ENCODE data around the gene EXD3. TPM values are rescaled to one million over a fixed set of nuclear protein-coding genes. Genes with fewer than 3 reads are reported as not detected.
"Not testable (repeated sequence)": the region's sequence is repeated elsewhere in the genome, so short reads cannot be mapped to it uniquely, and the experiment has no call there.

EXD3 gene
- 14.3 and 72.1 TPM in 2 replicates for total RNA-seq
- 32.3 and 52.4 TPM in 2 replicates for polyA plus RNA-seq

DNA sequence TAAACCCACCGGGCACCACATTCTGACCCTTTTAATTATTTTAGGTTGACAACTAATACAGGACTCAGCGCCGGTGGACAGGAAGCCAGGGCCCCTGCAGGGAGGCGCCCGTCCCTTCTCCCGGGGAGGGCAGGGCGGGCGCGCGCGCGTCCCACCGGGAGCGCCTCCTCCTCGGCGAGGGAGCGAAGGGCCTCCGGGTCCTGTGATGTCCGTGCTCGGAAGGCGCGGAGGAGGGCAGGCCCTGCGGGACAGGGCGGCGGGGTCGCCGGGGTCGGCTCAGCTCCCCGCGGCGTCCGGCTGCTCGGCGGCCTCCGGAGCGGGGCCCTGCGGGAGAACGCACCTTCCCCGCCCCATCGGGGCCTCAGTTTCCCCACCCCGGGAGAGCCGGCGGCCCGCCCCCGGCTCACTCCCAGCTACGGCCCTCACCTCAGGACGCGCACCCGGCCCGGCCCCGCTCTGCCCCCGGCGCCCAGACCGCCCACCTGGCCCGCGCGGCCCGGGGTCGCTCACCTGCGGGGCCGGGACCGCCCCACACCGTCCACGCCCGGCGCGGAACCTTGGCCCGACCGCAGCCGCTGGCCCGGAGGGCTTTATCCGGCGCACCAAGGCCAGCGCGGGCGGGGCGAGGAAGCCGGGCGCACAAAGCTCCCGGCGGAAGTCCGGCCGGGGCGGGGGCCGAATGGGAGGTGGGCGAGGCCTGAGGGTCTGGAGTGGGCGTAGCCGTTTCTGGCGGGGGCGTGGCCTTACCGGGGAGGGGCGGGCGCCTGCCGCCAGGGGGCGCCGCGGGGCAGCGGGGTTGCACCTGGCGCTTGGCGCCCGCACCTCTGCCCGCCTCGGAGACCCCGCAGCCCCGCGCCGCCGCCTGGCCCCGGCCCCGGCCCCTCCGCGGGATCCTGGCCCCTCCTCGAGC lies at the start of gene EXD3, which contains the start of gene NOXA1:
Gene EXD3, minus strand, starts transcription at position 559 of the 910 bp plus-strand sequence. CDS start 27,805 bp downstream, outside the sequence.
Gene NOXA1, plus strand, starts transcription at position 790 of the 910 bp plus-strand sequence. CDS start 137 bp downstream, outside the sequence.
- no peaks in the 10 kb centered on the region for H3K36me3 ChIP-seq
- no peaks in the 10 kb centered on the region for H3K27me3 ChIP-seq
- no peaks in the 10 kb centered on the region for H3K9me3 ChIP-seq (ENCODE audit: low read depth)
- peak; percentile 95 to 97 for DNase-seq (ENCODE audit: low read depth in 1 of 2, low spot score in 1 of 2)
- H3K4me1 ChIP-seq (ENCODE audit: low read depth) = peaks cover 13% of the 10 kb centered on the region
- TF ChIP-seq, protein P1, sequence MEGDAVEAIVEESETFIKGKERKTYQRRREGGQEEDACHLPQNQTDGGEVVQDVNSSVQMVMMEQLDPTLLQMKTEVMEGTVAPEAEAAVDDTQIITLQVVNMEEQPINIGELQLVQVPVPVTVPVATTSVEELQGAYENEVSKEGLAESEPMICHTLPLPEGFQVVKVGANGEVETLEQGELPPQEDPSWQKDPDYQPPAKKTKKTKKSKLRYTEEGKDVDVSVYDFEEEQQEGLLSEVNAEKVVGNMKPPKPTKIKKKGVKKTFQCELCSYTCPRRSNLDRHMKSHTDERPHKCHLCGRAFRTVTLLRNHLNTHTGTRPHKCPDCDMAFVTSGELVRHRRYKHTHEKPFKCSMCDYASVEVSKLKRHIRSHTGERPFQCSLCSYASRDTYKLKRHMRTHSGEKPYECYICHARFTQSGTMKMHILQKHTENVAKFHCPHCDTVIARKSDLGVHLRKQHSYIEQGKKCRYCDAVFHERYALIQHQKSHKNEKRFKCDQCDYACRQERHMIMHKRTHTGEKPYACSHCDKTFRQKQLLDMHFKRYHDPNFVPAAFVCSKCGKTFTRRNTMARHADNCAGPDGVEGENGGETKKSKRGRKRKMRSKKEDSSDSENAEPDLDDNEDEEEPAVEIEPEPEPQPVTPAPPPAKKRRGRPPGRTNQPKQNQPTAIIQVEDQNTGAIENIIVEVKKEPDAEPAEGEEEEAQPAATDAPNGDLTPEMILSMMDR (IDR thresholded peaks at IDR 0.05; ENCODE audit: low read depth, low read length) = peak; percentile 55
- H3K4me3 ChIP-seq = peak within 1 kb of the TSS; percentile 69
- no peak within 1 kb of the TSS for H3K27ac ChIP-seq

DNA sequence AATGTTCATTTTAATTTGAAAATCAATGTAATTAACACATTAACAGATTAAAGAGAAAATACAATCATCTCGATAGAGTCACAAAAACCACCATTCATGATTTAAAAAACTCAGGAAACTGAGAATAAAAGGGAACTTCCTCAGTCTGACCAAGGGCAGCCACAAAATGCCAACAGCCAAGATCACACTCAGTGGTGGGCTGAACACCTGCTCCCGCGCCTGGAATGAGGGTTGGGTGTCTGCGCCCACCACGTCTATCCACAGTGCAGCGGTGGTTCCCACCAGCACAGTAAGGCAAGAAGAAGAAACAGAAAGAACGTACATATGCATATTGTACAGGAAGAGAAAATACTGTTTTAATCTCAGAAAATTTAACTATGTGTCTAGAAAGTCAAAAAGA lies 47.8 kb upstream of the EXD3 start:
- Histone ChIP-seq H3K27me3 (no peaks in the 10 kb centered on the region), H3K9me3 (ENCODE audit: low read depth) (no peaks in the 10 kb centered on the region), H3K4me3 (no peak overlapping the region), H3K36me3 (no peaks in the 10 kb centered on the region), H3K4me1 (ENCODE audit: low read depth) (no peaks in the 10 kb centered on the region), H3K27ac (no peak overlapping the region)
- TF ChIP-seq, protein P1 (IDR thresholded peaks at IDR 0.05; ENCODE audit: low read depth, low read length) = no peak
- DNase-seq (ENCODE audit: low read depth in 1 of 2, low spot score in 1 of 2) = no peak

- no peaks in the 10 kb centered on the region for H3K36me3 ChIP-seq
- TF ChIP-seq, protein P1 (IDR thresholded peaks at IDR 0.05; ENCODE audit: low read depth, low read length) = no peak
Observed at GRCh38 chr9:137467896-137468295, 44.9 kb upstream of the EXD3 start.

DNA sequence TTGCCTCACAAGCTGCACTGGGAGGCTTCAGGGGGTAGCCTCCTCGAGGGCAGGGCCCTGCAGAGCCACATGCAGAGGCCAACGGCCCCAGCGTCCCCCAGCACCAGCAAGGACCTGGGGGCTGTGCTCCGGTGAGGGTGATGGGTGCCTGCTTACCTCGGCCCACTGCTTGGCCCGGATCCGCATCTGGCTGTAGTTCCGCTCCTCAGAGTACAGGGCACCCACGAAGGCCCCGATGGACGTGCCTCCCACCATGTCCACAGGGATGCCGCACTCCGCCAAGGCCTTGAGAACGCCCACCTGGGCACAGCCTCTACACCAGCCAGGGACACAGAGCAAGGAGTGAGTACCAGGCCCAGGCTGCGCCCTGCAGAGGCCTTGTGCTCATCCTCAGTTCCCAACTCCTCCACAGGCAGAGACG lies 44.2 kb upstream of the EXD3 start:
- TF ChIP-seq, protein P1 (IDR thresholded peaks at IDR 0.05; ENCODE audit: low read depth, low read length) = no peak
- no peak for DNase-seq (ENCODE audit: low read depth in 1 of 2, low spot score in 1 of 2)
- H3K9me3 ChIP-seq (ENCODE audit: low read depth) = no peaks in the 10 kb centered on the region

More at GRCh38 chr9:137467896-137468295, 44.9 kb upstream of the EXD3 start:
- no peak overlapping the region for H3K4me3 ChIP-seq
- peaks cover 3% of the 10 kb centered on the region for H3K27me3 ChIP-seq
- H3K27ac ChIP-seq = no peak overlapping the region
- no peaks in the 10 kb centered on the region for H3K9me3 ChIP-seq (ENCODE audit: low read depth)
- H3K4me1 ChIP-seq (ENCODE audit: low read depth) = no peaks in the 10 kb centered on the region
- no peak for DNase-seq (ENCODE audit: low read depth in 1 of 2, low spot score in 1 of 2)

GRCh38 chr9:137466389-137467085 lies 43.6 kb upstream of the EXD3 start:
- not testable (repeated sequence) for H3K27ac ChIP-seq; H3K36me3 ChIP-seq; H3K4me3 ChIP-seq; H3K9me3 ChIP-seq (ENCODE audit: low read depth); H3K4me1 ChIP-seq (ENCODE audit: low read depth); DNase-seq (ENCODE audit: low read depth in 1 of 2, low spot score in 1 of 2)
- peaks cover 17% of the 10 kb centered on the region for H3K27me3 ChIP-seq

More for the DNA sequence above, 44.2 kb upstream of the EXD3 start:
- Histone ChIP-seq H3K27me3 (peaks cover 11% of the 10 kb centered on the region), H3K4me3 (no peak overlapping the region), H3K4me1 (ENCODE audit: low read depth) (no peaks in the 10 kb centered on the region), H3K27ac (no peak overlapping the region), H3K36me3 (no peaks in the 10 kb centered on the region)

All from cardiac muscle cell (in vitro differentiated cells and primary cell).